ENCODE measurements around the gene DIP2B.

DIP2B gene

DNA sequence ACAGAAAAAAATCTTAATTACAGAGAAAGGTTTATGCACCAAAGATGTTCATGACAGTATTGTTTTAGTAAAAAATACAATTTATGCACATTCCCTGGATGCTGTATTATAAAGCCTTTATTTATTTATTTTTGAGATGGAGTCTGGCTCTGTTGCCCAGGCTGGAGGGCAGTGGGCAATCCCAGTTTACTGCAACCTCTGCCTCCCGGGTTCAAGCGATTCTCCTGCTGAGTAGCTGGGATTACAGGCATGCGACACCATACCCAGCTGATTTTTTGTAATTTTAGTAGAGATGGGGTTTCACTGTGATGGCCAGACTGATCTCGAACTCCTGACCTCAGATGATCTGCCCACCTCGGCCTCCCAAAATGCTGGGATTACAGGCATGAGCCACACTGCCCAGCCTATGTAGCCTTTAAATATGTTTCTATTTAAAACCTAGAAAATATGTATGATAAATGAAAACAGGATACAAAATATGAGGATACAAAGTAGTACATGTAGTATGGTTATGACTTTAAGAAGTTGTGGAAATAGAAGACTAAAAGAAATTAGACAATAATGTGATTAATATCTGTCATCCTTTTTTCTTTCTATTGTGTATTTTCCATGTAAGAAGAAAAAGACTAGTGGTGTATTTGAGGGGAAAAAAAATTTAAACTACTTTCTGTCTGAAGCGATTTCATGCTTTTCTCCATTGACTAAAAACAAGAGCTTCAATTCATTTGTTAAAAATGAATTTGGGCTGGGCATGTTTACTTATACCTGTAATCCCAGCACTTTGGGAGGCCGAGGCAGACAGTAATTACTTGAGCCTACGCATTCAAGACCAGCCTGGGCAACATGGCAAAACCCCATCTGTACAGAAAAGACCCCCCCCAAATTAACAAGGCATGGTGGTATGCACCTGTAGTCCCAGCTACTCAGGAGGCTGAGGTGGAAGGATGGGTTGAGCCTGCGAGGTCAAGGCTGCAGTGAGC, 272.3 kb downstream of the DIP2B start:
- H3K4me3 ChIP-seq (ENCODE audit: low read depth, low read length): no peak overlapping the region
- DNase-seq (ENCODE audit: low read depth): no peak
- TF ChIP-seq, protein P1, sequence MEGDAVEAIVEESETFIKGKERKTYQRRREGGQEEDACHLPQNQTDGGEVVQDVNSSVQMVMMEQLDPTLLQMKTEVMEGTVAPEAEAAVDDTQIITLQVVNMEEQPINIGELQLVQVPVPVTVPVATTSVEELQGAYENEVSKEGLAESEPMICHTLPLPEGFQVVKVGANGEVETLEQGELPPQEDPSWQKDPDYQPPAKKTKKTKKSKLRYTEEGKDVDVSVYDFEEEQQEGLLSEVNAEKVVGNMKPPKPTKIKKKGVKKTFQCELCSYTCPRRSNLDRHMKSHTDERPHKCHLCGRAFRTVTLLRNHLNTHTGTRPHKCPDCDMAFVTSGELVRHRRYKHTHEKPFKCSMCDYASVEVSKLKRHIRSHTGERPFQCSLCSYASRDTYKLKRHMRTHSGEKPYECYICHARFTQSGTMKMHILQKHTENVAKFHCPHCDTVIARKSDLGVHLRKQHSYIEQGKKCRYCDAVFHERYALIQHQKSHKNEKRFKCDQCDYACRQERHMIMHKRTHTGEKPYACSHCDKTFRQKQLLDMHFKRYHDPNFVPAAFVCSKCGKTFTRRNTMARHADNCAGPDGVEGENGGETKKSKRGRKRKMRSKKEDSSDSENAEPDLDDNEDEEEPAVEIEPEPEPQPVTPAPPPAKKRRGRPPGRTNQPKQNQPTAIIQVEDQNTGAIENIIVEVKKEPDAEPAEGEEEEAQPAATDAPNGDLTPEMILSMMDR (IDR thresholded peaks at IDR 0.05; ENCODE audit: control insufficient read depth, extremely low read depth, insufficient read depth): no peak

DNA sequence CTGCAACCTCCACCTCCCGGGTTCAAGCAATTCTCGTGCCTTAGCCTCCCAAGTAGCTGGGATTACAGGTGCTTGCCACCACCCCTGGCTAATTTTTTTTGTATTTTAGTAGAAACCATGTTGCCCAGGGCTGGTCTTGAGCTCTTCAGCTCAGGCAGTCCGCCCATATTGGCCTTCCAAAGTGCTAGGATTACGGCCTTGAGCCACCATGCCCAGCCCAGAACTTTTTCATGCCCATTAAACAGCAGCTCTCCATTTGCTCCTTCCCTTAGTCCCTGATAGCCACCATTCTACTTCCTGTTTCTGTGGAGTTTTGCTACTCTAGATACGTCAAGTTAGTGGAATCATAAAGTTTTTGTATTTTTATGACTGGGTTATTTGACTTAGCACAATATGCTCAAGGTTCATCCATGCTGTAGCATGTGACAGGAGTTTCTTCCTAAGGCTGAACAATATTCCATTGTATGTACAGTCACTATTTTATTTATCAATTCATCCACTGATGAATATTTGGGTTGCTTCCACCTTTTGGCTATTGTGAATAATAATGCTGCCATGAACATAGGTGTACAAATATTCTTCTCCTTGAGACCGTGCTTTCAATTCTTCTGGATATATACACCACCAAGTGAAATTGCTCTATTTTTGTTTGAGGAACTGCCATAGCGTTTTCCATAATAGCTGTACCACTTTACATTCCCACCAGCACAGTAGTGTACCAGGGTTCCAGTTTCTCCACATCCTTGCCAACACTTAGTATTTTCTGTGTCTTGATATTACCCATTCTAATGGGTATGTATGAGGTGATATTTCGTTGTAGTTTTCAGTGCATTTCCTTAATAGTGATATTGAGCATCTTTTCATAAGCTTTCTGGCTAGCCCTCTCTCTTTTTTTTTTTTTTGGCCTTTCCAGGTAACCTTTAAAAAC, 274.1 kb downstream of the DIP2B start:
- H3K4me3 ChIP-seq (ENCODE audit: low read depth, low read length): no peak overlapping the region
- TF ChIP-seq, protein P1 (IDR thresholded peaks at IDR 0.05; ENCODE audit: control insufficient read depth, extremely low read depth, insufficient read depth): no peak

DNA sequence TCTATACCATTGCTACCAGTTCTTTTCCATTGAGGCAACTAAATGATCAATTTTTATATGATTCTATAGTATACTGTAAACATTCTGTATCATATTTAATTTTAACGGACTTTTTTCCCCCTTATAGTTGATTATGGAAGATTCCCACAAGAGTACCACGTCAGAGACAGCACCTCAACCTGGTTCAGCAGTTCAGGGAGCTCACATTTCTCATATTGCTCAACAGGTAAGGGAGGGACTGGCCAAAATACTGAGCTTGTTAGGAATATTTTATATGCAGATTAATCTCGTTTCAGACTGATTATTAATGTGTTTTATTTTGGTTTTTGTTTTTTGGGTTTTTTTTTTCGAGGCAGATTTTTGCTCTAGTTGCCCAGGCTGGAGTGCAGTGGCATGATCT, 275.2 kb downstream of the DIP2B start:
- DNase-seq (ENCODE audit: low read depth): no peak

More for the DNA sequence above, 274.1 kb downstream of the DIP2B start:
- DNase-seq (ENCODE audit: low read depth): no peak

DNA sequence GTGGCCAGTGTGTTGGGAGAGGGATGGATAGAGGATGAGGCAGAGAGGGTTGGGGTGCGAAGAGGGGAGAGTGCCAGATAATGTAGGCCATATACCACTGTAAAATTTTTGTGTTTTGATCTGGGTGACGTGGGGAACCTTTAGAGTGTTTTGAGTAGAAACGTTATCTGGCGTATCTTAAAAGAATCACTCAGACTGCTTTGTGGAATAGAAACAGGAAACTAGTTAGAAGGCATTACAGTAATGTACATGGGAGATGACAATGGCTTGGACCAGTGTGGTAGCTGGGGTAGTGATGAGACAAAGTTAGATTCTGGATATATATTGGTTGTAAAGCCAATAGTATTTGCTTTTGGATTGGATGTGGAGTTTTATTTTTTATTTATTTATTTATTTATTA, 279.7 kb downstream of the DIP2B start:
- TF ChIP-seq, protein P1 (IDR thresholded peaks at IDR 0.05; ENCODE audit: control insufficient read depth, extremely low read depth, insufficient read depth): no peak
- H3K4me3 ChIP-seq (ENCODE audit: low read depth, low read length): no peak overlapping the region
- DNase-seq (ENCODE audit: low read depth): no peak

More for the DNA sequence above, 275.2 kb downstream of the DIP2B start:
- H3K4me3 ChIP-seq (ENCODE audit: low read depth, low read length): no peak overlapping the region
- TF ChIP-seq, protein P1 (IDR thresholded peaks at IDR 0.05; ENCODE audit: control insufficient read depth, extremely low read depth, insufficient read depth): no peak

DNA sequence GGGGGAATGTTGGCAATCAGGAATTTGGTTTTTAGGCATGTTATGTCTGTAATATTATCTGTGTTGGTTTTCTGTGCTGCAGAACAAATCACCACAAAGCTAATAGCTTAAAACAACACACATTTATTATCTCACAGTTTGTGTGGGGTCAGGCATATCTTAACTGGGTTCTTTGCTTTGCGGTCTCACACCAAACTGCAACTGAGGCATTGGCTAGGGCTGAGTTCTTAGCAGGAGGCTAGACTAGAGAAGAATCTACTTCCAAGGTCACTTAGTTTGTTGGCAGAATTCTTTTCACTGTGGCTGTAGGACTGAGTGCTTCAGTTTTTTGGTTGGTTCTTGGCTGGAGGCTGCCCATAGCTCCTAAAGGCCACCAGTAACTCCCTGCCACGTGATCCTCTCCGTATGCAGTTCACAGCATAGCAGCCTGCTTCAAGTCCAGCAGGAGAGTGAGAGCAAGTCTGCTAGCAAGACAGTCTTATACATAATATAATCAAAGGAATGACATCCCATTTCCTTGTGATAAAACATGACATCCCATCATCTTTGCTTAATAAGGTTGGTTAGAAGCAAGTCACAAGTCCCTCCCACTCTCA, 280.7 kb downstream of the DIP2B start:
- TF ChIP-seq, protein P1 (IDR thresholded peaks at IDR 0.05; ENCODE audit: control insufficient read depth, extremely low read depth, insufficient read depth): no peak
- DNase-seq (ENCODE audit: low read depth): no peak
- H3K4me3 ChIP-seq (ENCODE audit: low read depth, low read length): no peak overlapping the region

DNA sequence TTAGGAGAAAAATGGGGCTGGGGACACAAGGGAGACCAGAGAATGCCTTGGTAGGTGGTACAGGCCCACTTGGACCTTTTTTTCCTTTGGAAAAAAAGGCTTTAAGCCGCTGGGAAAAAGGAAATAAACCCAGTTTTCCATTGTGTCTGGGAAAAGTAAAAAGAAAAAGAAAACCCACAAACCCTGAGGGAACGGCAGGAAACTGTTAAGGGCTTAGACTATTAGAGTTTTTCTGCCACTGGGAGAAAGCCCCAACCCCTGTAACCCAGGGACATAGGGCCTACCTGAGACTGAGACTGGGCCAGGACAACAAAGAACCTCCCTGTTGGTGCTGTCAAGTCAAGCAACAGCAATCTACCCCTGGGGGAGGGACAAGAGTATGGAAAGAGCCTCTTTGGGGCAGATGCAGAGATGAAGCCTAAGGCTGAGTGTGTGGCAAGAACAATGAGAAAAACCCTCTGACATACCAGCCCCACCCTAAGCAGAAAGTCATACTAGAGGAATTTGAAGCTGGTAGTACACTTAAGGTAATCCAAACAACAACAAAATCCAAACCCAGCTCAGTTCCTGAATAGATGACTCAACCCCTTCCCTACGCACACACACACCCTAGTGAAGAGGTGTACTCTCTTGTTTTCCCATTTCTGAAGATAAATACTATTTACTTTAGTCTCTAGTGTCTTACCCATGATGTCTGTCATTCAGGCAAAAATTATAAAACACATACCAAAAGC, 281.9 kb downstream of the DIP2B start:
- no peak overlapping the region for H3K4me3 ChIP-seq (ENCODE audit: low read depth, low read length)
- TF ChIP-seq, protein P1 (IDR thresholded peaks at IDR 0.05; ENCODE audit: control insufficient read depth, extremely low read depth, insufficient read depth): no peak
- DNase-seq (ENCODE audit: low read depth): no peak
